NK-92 (cell line): ENCODE data around the gene LETMD1.

Source experiments
- DNase-seq: peaks from one replicate; lab custom pipeline; 2025; ENCODE audit not compliant: unreplicated experiment; lab: John Stamatoyannopoulos, UW

The LETMD1 gene

DNA sequence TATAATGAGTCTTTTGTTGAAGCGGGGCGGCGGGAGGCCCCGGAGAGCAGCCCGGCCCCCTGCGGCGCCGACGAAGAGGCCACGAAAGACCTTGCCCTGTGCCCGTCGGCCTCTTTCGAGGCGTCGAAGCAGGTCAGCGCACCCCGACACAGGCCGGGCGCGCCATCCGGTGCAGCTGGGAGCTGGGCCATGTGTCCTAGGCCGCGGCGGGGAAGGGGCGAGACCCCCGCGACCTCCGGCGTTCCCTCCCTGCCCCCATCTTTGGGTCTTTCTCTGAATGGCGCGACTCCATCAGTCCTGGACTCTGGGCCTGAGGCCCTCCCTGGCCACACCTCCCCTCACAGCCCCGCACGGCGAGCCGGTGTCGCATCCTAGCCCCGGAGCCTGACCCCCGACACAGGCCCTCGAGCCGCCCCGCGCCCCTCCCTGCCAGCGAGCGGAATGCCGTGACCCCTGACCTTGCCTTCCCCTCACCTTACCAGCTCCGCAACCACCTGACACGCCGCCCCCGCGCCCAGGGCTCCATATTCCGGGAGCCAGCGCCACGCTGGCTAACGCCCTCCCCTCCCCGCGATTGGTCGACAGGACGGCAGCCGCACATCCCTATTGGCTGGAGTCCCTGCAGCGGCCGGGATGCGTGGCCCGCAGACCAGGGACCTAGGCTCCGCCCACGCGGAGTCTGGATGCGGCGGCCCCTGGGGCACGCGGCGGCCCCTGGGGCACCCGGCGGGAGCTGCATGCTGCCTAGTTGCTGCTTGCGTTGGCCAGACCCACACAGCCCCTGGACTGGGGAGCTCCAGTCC is 22.1 kb upstream of the LETMD1 start, which contains the start of gene SLC11A2:
Gene SLC11A2 (minus strand): TSS at position 549 of the 803 bp plus-strand sequence. CDS start 15,656 bp downstream, outside the sequence.
- peak; percentile 63 for DNase-seq

- DNase-seq: no peak
Measured at GRCh38 chr12:51027342-51027835, 20.7 kb upstream of the LETMD1 start.

DNA sequence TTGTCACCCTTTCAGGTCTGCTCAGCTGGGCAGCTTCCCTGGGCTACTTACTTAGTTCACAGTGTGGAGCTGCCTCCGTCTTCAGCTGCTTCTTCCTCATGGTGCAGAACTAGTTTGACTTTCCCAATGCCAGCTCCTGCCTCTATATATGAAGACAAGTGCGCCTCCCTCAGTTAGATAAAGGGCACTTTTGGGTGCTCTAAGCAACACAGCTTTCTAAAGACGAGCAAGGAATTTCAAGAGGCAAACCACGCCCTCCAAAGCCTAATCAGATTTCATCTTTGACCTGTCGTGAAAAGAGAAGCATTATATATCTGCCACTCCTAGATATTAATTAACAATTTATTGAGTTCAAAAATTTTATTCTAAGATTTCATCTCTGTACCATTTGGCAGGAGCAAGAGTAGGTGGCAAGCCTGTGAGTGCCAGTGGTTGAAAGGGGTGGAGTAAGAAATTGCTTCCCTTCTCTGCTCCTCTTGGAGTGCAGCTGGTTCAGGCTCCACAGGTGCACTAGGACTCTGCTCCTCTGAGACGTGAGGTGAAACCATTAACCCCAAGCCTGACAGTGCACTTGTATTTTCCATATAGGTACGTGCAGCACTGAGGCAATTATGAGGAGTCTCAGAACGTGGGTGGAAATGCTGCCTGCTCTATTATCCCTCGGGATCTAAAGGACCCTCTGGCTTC is 19.9 kb upstream of the LETMD1 start:
- no peak for DNase-seq

- DNase-seq: no peak
Measured at GRCh38 chr12:51028813-51029150, 19.3 kb upstream of the LETMD1 start.

DNA sequence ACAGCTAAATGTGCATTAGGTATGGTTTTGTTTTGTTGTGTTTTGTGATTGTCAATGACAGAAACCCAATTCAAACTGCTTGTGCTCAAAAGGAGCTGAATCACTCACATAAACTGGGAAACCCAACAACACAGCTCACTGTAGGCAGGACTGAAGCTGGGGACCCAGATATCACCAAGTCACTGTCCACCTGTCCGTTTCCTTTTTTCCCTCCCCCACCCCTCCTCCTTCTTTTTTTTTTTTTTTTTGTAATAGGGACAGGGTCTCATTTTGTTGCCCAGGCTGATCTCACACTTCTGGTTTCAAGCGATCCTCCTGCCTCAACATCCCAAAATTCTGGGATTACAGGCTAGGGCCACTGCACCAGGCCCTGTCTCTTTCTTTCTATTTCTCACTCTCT is 15.1 kb upstream of the LETMD1 start:
- no peak for DNase-seq

DNA sequence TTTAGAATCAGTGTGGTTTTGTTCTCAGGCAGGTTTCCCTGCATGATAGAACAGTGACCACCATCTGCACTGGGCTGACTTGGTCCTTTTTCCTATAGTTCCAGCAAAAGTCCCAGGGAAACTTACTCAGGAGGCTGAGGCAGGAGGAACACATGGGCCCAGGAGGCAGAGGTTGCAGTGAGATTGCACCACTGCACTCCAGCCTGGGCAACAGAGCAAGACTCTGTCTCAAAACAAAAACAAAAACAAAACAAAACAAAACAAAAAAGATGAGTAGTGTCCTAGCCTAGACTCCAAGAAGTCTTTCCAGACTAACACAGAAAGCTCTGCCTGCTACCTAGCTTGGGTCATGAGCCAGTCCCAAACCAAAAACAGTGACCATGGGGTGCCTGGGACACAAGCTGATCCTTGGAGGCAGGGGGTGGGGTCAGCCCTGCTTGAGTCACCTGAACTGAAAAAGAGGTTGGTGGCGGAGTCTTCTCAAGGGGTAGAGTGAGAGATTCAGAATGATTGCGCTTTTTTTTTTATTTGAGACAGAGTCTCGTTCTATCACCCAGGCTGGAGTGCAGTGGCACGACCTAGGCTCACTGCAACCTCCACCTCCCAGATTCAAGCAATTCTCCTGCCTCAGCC is 14.6 kb upstream of the LETMD1 start:
- no peak for DNase-seq

DNA sequence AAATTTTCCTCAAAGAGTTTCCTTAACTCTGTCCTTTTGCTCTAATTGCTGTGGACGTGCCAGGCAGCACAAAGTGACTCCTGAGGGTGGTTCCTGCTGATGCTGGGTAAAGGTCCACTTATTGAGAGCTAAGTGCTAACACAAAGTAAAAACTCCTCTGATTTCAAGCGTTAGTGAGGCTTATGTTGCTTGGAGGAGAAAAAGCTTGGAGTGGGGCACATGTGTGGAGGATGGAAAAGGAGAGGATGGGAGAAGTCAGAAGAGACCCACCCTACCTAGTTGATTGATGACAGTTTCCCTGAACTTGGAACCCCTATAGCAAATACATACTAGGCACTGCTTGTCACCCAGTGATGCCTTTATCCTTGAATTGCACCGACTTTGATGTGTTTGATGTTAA is 11.8 kb upstream of the LETMD1 start:
- no peak for DNase-seq

DNA sequence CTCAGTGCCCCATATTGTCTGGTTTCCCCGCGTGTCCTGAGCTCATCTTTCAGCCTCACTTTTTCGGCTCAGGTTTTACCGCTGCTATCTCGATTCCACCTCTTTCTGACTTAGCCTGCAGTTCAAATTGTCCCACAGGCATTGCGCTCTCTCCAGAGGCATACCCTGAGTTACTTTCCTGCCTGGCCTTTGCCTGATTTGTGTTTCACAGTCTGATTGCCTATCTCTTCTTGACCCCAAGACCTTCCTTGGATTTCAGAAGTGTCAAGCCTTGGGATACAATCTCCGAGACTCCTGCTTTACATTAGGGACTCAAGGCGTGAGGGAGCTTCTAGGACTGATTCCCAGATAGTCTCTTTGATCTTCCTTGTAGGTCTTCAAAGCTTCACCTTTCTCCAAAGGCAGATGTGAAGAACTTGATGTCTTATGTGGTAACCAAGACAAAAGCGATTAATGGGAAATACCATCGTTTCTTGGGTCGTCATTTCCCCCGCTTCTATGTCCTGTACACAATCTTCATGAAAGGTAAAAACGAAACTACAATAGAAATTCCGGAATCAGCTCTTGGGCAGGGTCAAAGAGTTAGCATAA is 629 bp downstream of the LETMD1 start:
- DNase-seq: no peak

GRCh38 chr12:51049525-51049924 is 1.4 kb downstream of the LETMD1 start:
- no peak for DNase-seq

DNA sequence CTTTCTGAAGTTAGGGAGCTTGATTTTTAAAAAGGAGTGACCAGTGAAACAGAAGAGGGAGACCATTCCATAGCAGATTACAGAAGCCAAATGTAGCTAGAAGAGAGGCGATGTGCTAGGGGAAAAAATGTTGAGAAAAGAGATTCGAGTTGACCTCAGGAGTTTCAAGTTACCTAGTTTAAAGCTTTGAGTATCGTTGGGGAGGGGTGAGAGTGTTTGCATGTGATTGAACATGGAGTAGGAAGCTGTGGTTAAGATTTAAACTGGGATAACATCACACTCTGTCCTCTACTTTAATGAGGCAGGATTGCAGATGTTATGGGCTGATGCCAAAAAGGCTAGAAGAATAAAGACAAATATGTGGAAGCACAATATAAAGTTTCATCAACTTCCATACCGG is 3.7 kb downstream of the LETMD1 start:
- DNase-seq: no peak

GRCh38 chr12:51055060-51055459 is 6.9 kb downstream of the LETMD1 start:
- no peak for DNase-seq

DNA sequence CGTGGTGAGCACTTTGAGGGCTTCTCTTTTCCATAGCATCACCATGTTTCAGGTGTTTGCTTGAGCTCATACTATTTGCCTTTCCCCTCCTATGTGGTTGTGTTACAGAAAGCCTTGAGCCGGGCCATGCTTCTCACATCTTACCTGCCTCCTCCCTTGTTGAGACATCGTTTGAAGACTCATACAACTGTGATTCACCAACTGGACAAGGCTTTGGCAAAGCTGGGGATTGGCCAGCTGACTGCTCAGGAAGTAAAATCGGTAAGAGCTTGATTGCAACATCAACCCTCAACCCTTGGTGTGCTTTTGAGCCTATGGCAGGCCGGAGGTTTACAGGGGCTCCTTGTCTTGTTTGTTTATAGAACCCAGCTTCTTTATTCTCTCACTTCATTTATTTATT is 8.1 kb downstream of the LETMD1 start:
- DNase-seq: no peak

GRCh38 chr12:51059086-51059485 is 11.0 kb downstream of the LETMD1 start:
- no peak for DNase-seq

GRCh38 chr12:51062631-51063397 is 14.7 kb downstream of the LETMD1 start:
- no peak for DNase-seq

- no peak for DNase-seq
Measured at GRCh38 chr12:51065530-51065929, 17.4 kb downstream of the LETMD1 start.

- no peak for DNase-seq
Measured at GRCh38 chr12:51067229-51067628, 19.1 kb downstream of the LETMD1 start.

DNA sequence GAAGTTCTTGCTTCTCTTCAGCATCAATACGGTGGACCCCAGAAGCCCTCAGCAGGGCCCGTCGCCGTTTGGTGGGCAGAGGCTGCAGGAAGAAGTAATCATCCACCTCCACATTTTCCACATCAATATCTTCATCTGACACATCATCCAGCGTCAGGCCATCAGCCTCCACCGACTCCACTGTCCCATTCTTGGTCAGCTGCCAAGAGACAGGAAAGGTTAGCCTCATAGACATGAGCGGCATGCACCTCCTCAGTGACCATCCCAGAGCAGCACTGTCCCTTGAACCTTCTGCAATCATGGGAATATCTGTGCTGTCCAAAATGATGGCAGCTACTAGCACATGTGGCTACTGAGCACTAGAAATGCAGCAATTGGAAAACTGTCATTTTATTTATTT is 19.6 kb downstream of the LETMD1 start:
- DNase-seq: no peak

- no peak for DNase-seq
Measured at GRCh38 chr12:51070004-51070403, 21.9 kb downstream of the LETMD1 start.

GRCh38 chr12:51071663-51072062 is 23.5 kb downstream of the LETMD1 start:
- DNase-seq: no peak

GRCh38 chr12:51075390-51075789 is 27.3 kb downstream of the LETMD1 start:
- DNase-seq: no peak
